HUES64 (cell line): ENCODE measurements around the gene GHITM.
"Not testable (repeated sequence)": the region's sequence is repeated elsewhere in the genome, so short reads cannot be mapped to it uniquely, and the experiment has no call there.

Experiments used
- H3K27ac ChIP-seq: 2 replicates; pipeline ENCODE4 v1.7.0; 2013; ENCODE audit warnings: low read depth, low read length, inconsistent platforms
- H3K27me3 ChIP-seq: 2 replicates; pipeline ENCODE4 v1.6.1; 2013; ENCODE audit warnings: mild to moderate bottlenecking, low read length; ENCODE audit not compliant: insufficient read depth
- H3K36me3 ChIP-seq: 2 replicates; pipeline ENCODE4 v1.6.1; 2013; ENCODE audit warnings: mild to moderate bottlenecking, low read length; ENCODE audit not compliant: insufficient read depth
- H3K4me1 ChIP-seq: 2 replicates; pipeline ENCODE4 v1.6.1; 2013; ENCODE audit warnings: mild to moderate bottlenecking, low read length, moderate library complexity; ENCODE audit not compliant: insufficient read depth
- H3K4me3 ChIP-seq: 2 replicates; pipeline ENCODE4 v1.5.1; 2013; ENCODE audit warnings: mild to moderate bottlenecking, low read length, moderate library complexity
- H3K9ac ChIP-seq: 2 replicates; pipeline ENCODE4 v1.6.1; 2013; ENCODE audit warnings: mild to moderate bottlenecking, low read depth, low read length
- H3K9me3 ChIP-seq: 2 replicates; pipeline ENCODE4 v1.6.1; 2013; ENCODE audit warnings: low read depth, low read length; ENCODE audit not compliant: insufficient read depth
- WGBS: fragments of 150-250, 120-280 bp; methylation state at CpG from one replicate; pipeline ENCODE4 v1.1.7; 2013; ENCODE audit warnings: missing lambda C conversion rate; 5-methylcytosine and 5-hydroxymethylcytosine counted together

Gene GHITM

GRCh38 chr10:84164442-84164841 is 25.1 kb downstream of the GHITM start:
- 20% methylated on average over 2 of the region's 2 CpGs for WGBS
- Histone ChIP-seq H3K4me3 (no peak overlapping the region), H3K36me3 (no peaks in the 10 kb centered on the region), H3K27me3 (no peaks in the 10 kb centered on the region), H3K9ac (no peak overlapping the region), H3K9me3 (no peaks in the 10 kb centered on the region), H3K4me1 (peaks cover 40% of the 10 kb centered on the region), H3K27ac (no peak overlapping the region)

- H3K36me3 ChIP-seq: no peaks in the 10 kb centered on the region
- WGBS: 91% methylated on average over 4 of the region's 4 CpGs
- peaks cover 23% of the 10 kb centered on the region for H3K4me1 ChIP-seq
- no peaks in the 10 kb centered on the region for H3K27me3 ChIP-seq
- H3K9me3 ChIP-seq: no peaks in the 10 kb centered on the region
- no peak overlapping the region for H3K4me3 ChIP-seq
- no peak overlapping the region for H3K9ac ChIP-seq
- no peak overlapping the region for H3K27ac ChIP-seq
Observed at GRCh38 chr10:84166620-84167288, 27.4 kb downstream of the GHITM start.

GRCh38 chr10:84167289-84167653 is 28.0 kb downstream of the GHITM start:
- H3K36me3 ChIP-seq, H3K27me3 ChIP-seq, H3K9ac ChIP-seq, H3K4me3 ChIP-seq, H3K9me3 ChIP-seq, H3K27ac ChIP-seq: not testable (repeated sequence)
- peaks cover 23% of the 10 kb centered on the region for H3K4me1 ChIP-seq
- WGBS: 100% methylated on average over 2 of the region's 2 CpGs

- not testable (repeated sequence) for H3K9me3 ChIP-seq, H3K27ac ChIP-seq, H3K36me3 ChIP-seq, H3K4me3 ChIP-seq, H3K27me3 ChIP-seq, H3K9ac ChIP-seq
- 96% methylated on average over 10 of the region's 10 CpGs for WGBS
- peaks cover 15% of the 10 kb centered on the region for H3K4me1 ChIP-seq
Observed at GRCh38 chr10:84168382-84168781, 29.1 kb downstream of the GHITM start.

GRCh38 chr10:84171237-84171636 is 31.9 kb downstream of the GHITM start:
- H3K27me3 ChIP-seq, H3K27ac ChIP-seq, H3K9me3 ChIP-seq, H3K9ac ChIP-seq, H3K4me1 ChIP-seq, H3K4me3 ChIP-seq, H3K36me3 ChIP-seq: not testable (repeated sequence)
- 98% methylated on average over 2 of the region's 2 CpGs for WGBS

- not testable (repeated sequence) for H3K9ac ChIP-seq, H3K36me3 ChIP-seq, H3K4me1 ChIP-seq, H3K4me3 ChIP-seq, H3K27me3 ChIP-seq, H3K9me3 ChIP-seq, H3K27ac ChIP-seq
- 92% methylated on average over 18 of the region's 21 CpGs for WGBS
Observed at GRCh38 chr10:84171700-84172466, 32.6 kb downstream of the GHITM start.

GRCh38 chr10:84172467-84173356 is 33.4 kb downstream of the GHITM start:
- no peak overlapping the region for H3K9ac ChIP-seq
- H3K9me3 ChIP-seq: no peaks in the 10 kb centered on the region
- H3K4me3 ChIP-seq: no peak overlapping the region
- H3K27me3 ChIP-seq: no peaks in the 10 kb centered on the region
- H3K36me3 ChIP-seq: no peaks in the 10 kb centered on the region
- H3K4me1 ChIP-seq: no peaks in the 10 kb centered on the region
- H3K27ac ChIP-seq: no peak overlapping the region
- 92% methylated on average over 9 of the region's 9 CpGs for WGBS

GRCh38 chr10:84173501-84173929 is 34.2 kb downstream of the GHITM start, which contains the start of gene GPR15LG:
Gene GPR15LG, plus strand, starts transcription at chr10:84173801. Its CDS starts 51 bp downstream, at chr10:84173852.
- Histone ChIP-seq H3K27ac (no peak within 1 kb of the TSS), H3K4me3 (no peak within 1 kb of the TSS), H3K27me3 (no peaks in the 10 kb centered on the region), H3K4me1 (no peaks in the 10 kb centered on the region), H3K36me3 (no peaks in the 10 kb centered on the region), H3K9me3 (no peaks in the 10 kb centered on the region), H3K9ac (no peak within 1 kb of the TSS)
- WGBS: 89% methylated on average over 2 of the region's 2 CpGs

- Histone ChIP-seq H3K9me3 (no peaks in the 10 kb centered on the region), H3K27me3 (no peaks in the 10 kb centered on the region), H3K4me3 (no peak overlapping the region), H3K4me1 (no peaks in the 10 kb centered on the region), H3K27ac (no peak overlapping the region), H3K36me3 (no peaks in the 10 kb centered on the region), H3K9ac (no peak overlapping the region)
- WGBS: 95% methylated on average over 6 of the region's 6 CpGs
Observed at GRCh38 chr10:84175436-84175835, 36.1 kb downstream of the GHITM start.

- H3K36me3 ChIP-seq: no peaks in the 10 kb centered on the region
- H3K27me3 ChIP-seq: no peaks in the 10 kb centered on the region
- no peak overlapping the region for H3K4me3 ChIP-seq
- H3K9ac ChIP-seq: no peak overlapping the region
- WGBS: 82% methylated on average over 4 of the region's 4 CpGs
- H3K9me3 ChIP-seq: 0 out of 2 replicates have a peak, but pooled peaks cover 3% of the 10 kb centered on the region
- no peak overlapping the region for H3K27ac ChIP-seq
- H3K4me1 ChIP-seq: no peaks in the 10 kb centered on the region
Observed at GRCh38 chr10:84176351-84176750, 37.0 kb downstream of the GHITM start.
